SKM-1 (cell line): ENCODE results near the gene CDK12.
"Not testable (repeated sequence)": the region's sequence is repeated elsewhere in the genome, so short reads cannot be mapped to it uniquely, and the experiment has no call there.

ENCODE experiments used
- DNase-seq: peaks from one replicate; lab custom pipeline; 2025; ENCODE audit not compliant: unreplicated experiment; lab: John Stamatoyannopoulos, UW

CDK12 gene

DNA sequence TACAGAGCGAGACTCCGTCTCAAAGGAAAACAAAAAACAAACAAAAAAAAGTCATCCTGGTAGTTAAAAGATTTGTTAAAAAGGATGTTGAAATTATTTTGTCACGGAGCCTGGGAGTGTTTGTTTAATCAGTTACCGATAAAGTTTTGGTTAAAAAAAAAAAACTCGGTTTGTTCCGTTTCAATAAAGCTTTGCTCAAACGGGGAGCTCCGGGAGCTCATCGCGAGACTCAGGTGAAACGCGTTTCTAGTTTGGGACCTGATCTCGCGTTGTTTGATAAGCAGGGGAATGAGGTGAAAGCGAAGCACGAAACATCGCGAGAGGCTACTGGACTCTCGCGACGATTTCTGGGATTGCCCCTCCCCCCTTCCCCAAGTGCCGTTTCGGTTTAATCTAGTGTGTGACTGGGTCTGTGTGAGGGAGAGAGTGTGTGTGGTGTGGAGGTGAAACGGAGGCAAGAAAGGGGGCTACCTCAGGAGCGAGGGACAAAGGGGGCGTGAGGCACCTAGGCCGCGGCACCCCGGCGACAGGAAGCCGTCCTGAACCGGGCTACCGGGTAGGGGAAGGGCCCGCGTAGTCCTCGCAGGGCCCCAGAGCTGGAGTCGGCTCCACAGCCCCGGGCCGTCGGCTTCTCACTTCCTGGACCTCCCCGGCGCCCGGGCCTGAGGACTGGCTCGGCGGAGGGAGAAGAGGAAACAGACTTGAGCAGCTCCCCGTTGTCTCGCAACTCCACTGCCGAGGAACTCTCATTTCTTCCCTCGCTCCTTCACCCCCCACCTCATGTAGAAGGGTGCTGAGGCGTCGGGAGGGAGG lies at the start of gene CDK12:
Gene CDK12, plus strand, starts transcription at position 374 of the 813 bp plus-strand sequence. CDS start 586 bp downstream, outside the sequence.
- peak; percentile 98 for DNase-seq

DNA sequence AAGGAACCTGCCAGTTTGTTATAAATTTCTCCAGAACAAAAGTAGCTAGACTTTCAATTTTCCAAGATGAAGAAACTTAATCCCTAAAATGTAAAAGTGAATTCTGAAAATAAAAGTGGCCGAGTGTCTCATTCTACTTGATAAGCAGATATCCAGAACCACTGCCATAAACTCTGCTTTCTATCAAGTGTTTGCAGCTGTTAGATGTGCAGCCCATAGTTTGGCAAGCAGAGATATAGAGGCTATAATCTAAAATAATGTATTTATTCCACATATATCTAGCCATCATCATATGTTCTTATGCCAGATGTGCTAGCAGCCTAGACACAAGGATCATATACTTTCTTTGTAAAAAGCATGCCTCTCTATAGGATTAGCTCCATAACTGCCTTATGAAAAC lies 45.1 kb upstream of the CDK12 start:
- DNase-seq, result no peak

DNA sequence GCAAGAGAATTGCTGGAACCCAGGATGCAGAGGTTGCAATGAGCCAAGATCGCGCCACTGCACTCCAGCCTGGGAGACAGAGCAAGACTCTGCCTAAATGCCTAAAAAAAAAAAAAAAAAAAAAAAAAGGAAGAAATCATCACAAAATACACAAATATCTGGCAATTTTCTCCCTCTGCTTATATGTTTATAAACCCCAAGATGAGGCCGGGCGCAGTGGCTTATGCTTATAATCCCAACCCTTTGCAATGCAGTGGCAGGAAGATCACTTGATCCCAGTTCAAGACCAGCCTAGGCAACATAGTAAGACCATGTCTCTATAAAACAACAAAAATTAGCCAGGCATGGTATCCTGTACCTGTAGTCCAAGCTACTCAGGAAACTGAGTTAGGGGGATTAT lies 31.7 kb upstream of the CDK12 start:
- no peak for DNase-seq

GRCh38 chr17:39439868-39440267 lies 21.4 kb upstream of the CDK12 start:
- DNase-seq, result not testable (repeated sequence)

DNA sequence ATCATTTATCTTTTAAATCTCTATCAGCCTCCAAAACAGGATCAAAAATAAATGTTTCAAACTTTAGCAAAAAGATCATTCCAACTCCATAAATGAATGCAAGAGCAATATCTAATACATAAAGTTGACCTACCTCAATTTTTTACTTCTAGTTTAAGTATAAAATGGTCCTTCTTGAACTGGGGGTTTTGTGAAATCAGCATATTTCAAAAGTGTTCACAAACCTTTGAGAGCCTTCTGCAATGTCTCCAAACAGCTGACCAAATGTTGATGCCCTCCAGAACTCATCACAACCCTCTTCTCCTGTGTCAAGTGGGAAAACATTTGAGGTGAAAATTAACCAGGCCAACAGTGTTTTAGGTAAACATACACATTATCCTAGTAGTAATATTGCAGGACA lies 18.0 kb upstream of the CDK12 start:
- DNase-seq, result no peak

DNA sequence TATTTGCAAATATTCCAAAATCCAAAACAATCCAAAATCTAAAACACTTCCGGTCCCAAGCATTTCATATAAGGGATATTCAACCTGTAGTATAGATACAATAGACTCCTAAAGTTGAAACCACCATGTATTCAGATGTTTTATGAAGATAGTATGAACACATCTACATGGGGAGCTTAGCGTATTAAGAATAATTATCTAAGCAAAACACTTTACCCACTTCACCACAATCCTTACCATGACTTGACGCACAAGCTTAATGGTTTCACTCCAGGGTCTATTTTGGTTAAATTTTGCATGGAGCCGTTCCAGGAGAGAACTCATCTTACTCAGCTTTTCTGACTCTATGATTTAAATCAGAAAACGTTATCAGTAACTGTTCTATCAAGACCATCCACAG lies 13.7 kb upstream of the CDK12 start:
- no peak for DNase-seq

GRCh38 chr17:39450051-39450450 lies 11.2 kb upstream of the CDK12 start:
- DNase-seq, result no peak

DNA sequence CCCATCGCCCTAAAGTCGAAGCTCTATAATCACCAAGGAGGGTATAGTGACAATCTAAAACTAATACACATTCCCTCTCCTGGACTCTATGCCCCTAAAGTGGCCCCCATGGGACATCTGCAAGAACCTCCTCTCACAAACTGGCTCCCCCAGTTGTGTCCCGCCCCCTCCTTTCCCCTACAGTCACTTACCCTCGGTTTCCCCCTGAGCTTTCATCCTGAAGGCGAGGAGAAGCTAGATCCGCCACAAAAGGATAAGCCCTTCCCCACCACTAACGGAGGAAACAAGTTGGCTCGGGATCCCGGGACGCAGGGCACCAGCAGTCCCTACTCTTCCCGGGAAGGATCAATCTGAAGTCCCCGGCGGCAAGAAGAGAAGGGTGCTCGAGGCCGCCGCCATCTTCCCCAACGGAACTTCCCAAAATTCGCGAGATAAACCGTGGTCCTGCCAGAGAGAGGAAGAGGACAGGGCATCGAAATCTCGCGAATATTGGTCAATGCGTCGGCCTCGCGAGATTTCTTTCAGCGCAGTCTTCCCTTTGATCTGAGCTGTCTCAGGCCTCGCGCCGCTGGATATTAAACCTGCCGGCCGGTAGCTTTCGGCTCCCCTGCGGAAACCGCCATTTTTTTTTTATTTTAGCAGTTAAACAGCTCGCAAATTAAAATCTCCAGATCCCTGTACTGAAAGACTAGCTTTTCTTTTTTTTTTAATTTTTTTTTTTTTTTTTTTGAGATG lies 10.3 kb upstream of the CDK12 start, which contains the start of gene MED1:
Gene MED1, minus strand, starts transcription at position 417 of the 735 bp plus-strand sequence. Its CDS starts 201 bp downstream, at position 216.
- DNase-seq, result peak; percentile 98

DNA sequence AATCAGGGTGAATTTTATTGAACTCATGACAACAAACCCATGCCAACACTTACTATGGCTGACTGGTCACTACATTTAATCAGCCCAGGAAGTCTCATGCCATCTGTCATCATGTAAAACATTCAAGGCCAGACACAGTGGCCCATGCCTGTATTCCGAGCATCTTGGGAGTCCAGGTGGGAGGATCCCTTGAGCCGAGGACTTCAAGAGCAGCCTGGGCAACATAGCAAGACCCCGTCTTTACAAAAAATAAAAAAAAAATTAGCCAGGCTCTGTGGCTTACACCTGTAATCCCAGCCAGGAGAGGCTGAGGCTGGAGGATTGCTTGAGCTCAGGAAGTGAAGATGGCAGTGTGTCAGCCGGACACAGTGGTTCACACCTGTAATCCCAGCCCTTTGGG lies 5.4 kb upstream of the CDK12 start:
- no peak for DNase-seq

GRCh38 chr17:39461926-39462569 lies 762 bp downstream of the CDK12 start:
- DNase-seq, result no peak

GRCh38 chr17:39462631-39463375 lies 1.5 kb downstream of the CDK12 start:
- DNase-seq, result no peak

- DNase-seq, result not testable (repeated sequence)
Observed at GRCh38 chr17:39464639-39465181, 3.4 kb downstream of the CDK12 start.

DNA sequence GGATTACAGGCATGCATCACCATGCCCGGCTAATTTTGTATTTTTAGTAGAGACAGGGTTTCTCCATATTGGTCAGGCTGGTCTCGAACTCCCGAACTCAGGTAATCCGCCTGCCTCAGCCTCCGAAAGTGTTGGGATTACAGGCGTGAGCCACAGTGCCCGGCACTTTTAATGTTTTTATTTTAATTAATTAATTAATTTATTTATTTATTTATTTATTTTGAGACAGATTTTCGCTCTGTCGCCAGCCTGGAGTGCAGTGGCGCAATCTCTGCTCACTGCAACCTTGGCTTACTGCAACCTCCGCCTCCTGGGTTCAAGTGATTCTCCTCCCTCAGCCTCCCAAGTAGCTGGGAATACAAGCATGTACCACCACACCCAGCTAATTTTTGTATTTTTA lies 7.3 kb downstream of the CDK12 start:
- not testable (repeated sequence) for DNase-seq

DNA sequence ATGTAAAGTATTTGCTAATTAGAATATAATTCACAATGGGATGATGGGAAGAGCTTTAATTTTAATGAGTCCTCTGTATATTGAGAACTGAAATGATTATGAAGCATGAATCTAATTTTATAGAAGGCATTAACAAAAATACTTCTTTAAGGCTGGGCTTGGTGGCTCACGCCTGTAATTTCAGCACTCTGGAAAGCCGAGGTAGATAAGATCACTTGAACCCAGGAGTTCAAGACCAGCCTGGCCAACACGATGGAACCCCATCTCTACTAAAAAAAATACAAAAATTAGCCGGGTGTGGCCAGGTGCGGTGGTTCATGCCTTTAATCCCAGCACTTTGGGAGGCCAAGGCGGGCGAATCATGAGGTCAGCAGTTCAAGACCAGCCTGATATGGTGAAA lies 12.0 kb downstream of the CDK12 start:
- no peak for DNase-seq

DNA sequence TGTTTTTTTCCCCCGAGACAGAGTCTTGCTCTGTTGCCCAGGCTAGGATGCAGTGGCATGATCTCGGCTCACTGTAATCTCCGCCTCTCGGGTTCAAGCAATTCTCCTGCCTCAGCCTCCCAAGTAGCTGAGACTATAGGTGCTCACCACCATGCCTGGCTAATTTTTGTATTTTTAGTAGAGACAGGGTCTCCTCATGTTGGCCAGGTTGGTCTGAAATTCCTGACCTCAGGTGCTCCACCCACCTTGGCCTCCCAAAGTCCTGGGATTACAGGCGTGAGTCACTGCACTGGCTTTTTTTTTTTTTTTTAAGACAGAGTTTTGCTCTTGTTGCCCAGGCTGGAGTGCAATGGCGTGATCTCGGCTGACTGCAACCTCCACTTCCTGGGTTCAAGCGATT lies 18.3 kb downstream of the CDK12 start:
- not testable (repeated sequence) for DNase-seq

DNA sequence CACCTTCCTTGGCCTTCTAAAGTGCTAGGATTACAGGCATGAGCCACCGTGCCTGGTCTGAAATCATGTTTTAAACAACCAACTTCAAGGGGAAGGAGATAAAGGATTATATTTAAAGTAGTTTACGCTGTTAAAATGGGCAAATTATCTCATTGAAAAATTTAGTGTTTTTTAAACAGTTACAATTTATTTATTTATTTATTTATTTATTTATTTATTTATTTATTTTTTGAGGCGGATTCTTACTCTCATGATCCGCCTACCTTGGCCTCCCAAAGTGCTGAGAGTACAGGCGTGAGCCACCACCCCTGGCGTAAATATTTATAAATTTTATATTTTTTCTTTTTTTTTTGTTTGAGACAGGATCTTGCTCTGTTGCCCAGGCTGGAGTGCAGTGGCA lies 22.2 kb downstream of the CDK12 start:
- no peak for DNase-seq

DNA sequence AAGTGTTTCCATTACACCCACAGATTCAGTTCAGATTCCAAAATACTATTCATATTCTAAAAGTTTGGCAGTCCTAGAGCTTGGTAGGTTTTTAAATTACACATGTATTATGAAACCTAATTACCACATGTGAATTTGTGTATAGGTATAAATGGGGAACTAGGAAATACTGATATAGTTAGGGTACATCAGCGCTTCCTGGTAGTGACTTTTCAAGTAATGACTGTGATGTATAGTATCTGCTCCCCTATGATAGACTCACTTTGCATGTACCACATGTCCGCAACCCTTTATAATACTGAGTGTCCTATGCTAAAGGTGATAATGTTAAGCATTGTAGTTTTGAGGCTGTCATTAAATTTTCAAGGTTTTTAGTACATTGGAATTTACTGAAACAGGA lies 22.9 kb downstream of the CDK12 start:
- no peak for DNase-seq

- DNase-seq, result no peak
Observed at GRCh38 chr17:39485555-39485954, 24.3 kb downstream of the CDK12 start.

DNA sequence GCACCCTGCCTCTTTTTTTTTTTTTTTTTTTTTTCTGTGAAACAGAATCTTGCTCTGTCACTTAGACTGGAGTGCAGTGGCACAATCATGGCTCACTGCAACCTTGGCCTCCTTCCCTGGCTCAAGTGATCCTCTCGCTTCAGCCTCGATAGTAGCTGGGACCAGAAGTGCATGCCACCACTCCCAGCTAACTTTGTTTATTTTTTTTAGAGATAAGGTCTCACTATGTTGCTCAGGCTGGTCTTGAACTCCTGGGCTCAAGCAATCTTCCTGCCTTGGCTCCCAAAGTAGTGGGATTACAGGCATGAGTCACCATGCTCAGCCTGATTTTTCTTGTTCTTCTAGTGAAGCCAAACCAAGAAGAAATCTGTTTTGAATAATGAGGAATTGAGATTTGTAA lies 25.0 kb downstream of the CDK12 start:
- DNase-seq, result no peak

- DNase-seq, result not testable (repeated sequence)
Observed at GRCh38 chr17:39487490-39487889, 26.2 kb downstream of the CDK12 start.

- DNase-seq, result no peak
Observed at GRCh38 chr17:39487946-39488345, 26.7 kb downstream of the CDK12 start.
